WI38 (cell line): ENCODE data around the gene PLSCR1.

Source experiments
- H3K4me3 ChIP-seq: 2 replicates; pipeline ENCODE4 v1.5.1; 2011; ENCODE audit warnings: low read depth, mild to moderate bottlenecking, control low read depth, low read length
- CTCF ChIP-seq: IDR thresholded peaks from 2 replicates; pipeline ENCODE4 v1.5.1; 2012; ENCODE audit warnings: low read depth, mild to moderate bottlenecking, control low read depth, low read length

PLSCR1 gene

DNA sequence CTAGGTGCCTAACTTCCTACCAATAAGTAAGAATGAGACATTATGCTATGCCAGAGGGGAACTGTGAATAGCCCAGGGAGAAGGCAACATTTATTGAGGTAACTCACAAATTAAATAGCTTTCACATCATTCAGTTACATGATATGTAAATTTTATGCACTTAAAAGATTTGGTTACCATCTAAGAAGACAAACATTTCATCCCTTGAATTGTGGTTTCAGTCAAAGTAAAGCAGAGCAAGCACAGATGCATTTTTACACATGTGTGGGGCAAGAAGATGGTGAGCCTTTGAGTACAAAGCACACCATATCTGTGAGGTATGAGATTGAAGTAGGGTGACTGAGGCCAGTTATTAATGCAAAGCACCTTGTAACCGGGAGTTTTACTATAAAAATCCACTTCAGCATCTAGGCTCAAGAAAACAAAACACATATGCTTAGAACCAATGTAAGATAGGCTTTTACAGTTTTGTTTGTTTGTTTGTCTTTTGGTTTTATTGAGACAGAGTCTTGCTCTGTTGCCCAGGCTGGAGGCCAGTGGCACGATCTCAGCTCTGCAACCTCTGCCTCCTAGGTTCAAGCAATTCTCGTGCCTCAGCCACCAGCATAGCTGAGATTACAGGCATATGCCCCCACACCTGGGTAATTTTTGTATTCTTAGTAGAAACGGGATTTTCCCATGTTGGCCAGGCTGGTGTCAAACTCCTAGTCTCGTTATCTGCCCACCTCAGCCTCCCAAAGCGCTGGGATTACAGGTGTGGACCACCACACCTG is 78.5 kb downstream of the PLSCR1 start:
- no peak overlapping the region for H3K4me3 ChIP-seq
- TF ChIP-seq CTCF, result no peak
